NB4 (cell line): ENCODE data around the gene GRB10.

Source experiments
- MYC ChIP-seq: IDR thresholded peaks from 2 replicates; pipeline ENCODE4 v1.6.1; 2011; ENCODE audit warnings: low read depth, low read length
- POLR2A ChIP-seq: IDR thresholded peaks from 2 replicates; pipeline ENCODE4 v1.6.1; 2011; ENCODE audit warnings: mild to moderate bottlenecking; ENCODE audit not compliant: insufficient read length; ENCODE audit errors: extremely low read depth
- TF ChIP-seq, protein P1 (sequence below): IDR thresholded peaks from one replicate; pipeline ENCODE4 v1.5.1; 2012; ENCODE audit warnings: low read depth, low read length

DNA sequence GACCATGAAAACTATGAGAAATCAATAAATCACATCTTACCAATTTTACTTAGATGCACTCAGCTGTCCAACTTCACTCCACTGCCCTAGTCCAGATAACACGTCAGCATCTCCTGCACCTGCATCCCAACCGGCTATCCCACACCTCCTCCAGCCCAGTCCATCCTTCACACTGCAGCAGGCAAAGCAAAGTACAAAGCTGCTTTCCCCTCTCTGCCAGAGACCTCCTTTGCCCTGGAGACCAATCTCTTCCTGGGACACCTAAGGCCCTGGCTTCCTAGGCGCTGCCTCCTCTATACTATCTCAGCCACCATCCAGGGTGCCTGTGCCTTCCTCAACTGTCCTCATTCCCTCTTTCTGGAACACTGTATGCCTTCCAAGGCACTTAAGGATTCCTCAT is 127.2 kb downstream of the GRB10 start:
- no peak for TF ChIP-seq MYC
- TF ChIP-seq, protein P1, sequence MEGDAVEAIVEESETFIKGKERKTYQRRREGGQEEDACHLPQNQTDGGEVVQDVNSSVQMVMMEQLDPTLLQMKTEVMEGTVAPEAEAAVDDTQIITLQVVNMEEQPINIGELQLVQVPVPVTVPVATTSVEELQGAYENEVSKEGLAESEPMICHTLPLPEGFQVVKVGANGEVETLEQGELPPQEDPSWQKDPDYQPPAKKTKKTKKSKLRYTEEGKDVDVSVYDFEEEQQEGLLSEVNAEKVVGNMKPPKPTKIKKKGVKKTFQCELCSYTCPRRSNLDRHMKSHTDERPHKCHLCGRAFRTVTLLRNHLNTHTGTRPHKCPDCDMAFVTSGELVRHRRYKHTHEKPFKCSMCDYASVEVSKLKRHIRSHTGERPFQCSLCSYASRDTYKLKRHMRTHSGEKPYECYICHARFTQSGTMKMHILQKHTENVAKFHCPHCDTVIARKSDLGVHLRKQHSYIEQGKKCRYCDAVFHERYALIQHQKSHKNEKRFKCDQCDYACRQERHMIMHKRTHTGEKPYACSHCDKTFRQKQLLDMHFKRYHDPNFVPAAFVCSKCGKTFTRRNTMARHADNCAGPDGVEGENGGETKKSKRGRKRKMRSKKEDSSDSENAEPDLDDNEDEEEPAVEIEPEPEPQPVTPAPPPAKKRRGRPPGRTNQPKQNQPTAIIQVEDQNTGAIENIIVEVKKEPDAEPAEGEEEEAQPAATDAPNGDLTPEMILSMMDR: no peak
- no peak for TF ChIP-seq POLR2A
